CD4-positive, CD25-positive, alpha-beta regulatory T cell (primary cell): ENCODE data around the gene CDKAL1. TPM values are rescaled to one million over a fixed set of nuclear protein-coding genes. Genes with fewer than 3 reads are reported as not detected.
A peak's percentile ranks its signal among the peaks of the same experiment; 100 is the strongest.
"Not testable (repeated sequence)": the region's sequence is repeated elsewhere in the genome, so short reads cannot be mapped to it uniquely, and the experiment has no call there.

Experiments
- ATAC-seq, 2 donors: fragments of 150-1000 bp; cut with Tn5 transposase; one replicate each; pipeline ENCODE4 v1.10.0; 2021; ENCODE audit warnings: low read depth in 2 of 2, moderate number of reproducible peaks in 2 of 2, moderate library complexity in 1 of 2
- DNase-seq, 3 donors: peaks; one replicate each; pipeline versions ENCODE4 v3.0.0 to v3.0.0-alpha.2; 2012 to 2022; ENCODE audit warnings: mixed read lengths in 1 of 3
- H3K27ac ChIP-seq: one replicate; pipeline ENCODE4 v1.7.0; 2013; ENCODE audit warnings: mild to moderate bottlenecking, low read length; ENCODE audit not compliant: insufficient read depth, poor library complexity, severe bottlenecking
- H3K27me3 ChIP-seq: one replicate; pipeline ENCODE4 v1.7.0; 2013; ENCODE audit warnings: low read length; ENCODE audit not compliant: control insufficient read depth, insufficient read depth
- H3K36me3 ChIP-seq: one replicate; pipeline ENCODE4 v1.7.0; 2013; ENCODE audit warnings: mild to moderate bottlenecking, low read length, moderate library complexity; ENCODE audit not compliant: control insufficient read depth, insufficient read depth
- H3K4me1 ChIP-seq: 2 replicates; pipeline ENCODE4 v1.7.0; 2013; ENCODE audit warnings: mild to moderate bottlenecking, low read length; ENCODE audit not compliant: insufficient read depth, control insufficient read depth, poor library complexity, severe bottlenecking
- H3K4me3 ChIP-seq: one replicate; pipeline ENCODE4 v1.7.0; 2013; ENCODE audit warnings: low read depth, mild to moderate bottlenecking, low read length, moderate library complexity
- H3K9me3 ChIP-seq, 2 experiments: 1 replicate in 1 of 2; 2 replicates in 1 of 2; pipeline ENCODE4 v1.7.0; 2013; ENCODE audit warnings: low read length in 2 of 2, mild to moderate bottlenecking in 1 of 2, moderate library complexity in 1 of 2; ENCODE audit not compliant: control insufficient read depth in 2 of 2
- H3K27ac Mint-ChIP-seq, 3 donors: one replicate each; pipeline ENCODE4 v1.8.0; 2020 to 2022; ENCODE audit warnings: mild to moderate bottlenecking in 3 of 3, mixed read lengths in 3 of 3, moderate library complexity in 2 of 3
- H3K27me3 Mint-ChIP-seq: one replicate; pipeline ENCODE4 v1.8.0; 2022; ENCODE audit warnings: mild to moderate bottlenecking, mixed read lengths
- H3K36me3 Mint-ChIP-seq: one replicate; pipeline ENCODE4 v1.8.0; 2020; ENCODE audit warnings: mixed read lengths
- H3K4me1 Mint-ChIP-seq, 4 donors: one replicate each; pipeline ENCODE4 v1.8.0; 2020 to 2022; ENCODE audit warnings: mixed read lengths in 4 of 4, mild to moderate bottlenecking in 1 of 4
- H3K4me3 Mint-ChIP-seq, 4 donors: one replicate each; pipeline ENCODE4 v1.8.0; 2020 to 2022; ENCODE audit warnings: mild to moderate bottlenecking in 4 of 4, mixed read lengths in 4 of 4, moderate library complexity in 3 of 4
- H3K9me3 Mint-ChIP-seq, 7 donors: one replicate each; pipeline ENCODE4 v1.8.0; 2020 to 2022; ENCODE audit warnings: mixed read lengths in 7 of 7, mild to moderate bottlenecking in 3 of 7, moderate library complexity in 2 of 7
- polyA plus RNA-seq, 4 donors: library from polyadenylated mRNA; unstranded; fragments of 300-500 nt; fragmentation: Illumina TruSeq; gene quantifications; one replicate each; pipeline ENCODE4 v1.2.3, GENCODE V29; 2021
- total RNA-seq: library from RNA; stranded (reverse); gene quantifications from one replicate; pipeline ENCODE4 v1.2.3, GENCODE V29; 2022

CDKAL1 gene
- total and polyA plus RNA-seq, 5 donors from 2014 or later, result 26.1 to 39.4 (median 30.4) TPM

DNA sequence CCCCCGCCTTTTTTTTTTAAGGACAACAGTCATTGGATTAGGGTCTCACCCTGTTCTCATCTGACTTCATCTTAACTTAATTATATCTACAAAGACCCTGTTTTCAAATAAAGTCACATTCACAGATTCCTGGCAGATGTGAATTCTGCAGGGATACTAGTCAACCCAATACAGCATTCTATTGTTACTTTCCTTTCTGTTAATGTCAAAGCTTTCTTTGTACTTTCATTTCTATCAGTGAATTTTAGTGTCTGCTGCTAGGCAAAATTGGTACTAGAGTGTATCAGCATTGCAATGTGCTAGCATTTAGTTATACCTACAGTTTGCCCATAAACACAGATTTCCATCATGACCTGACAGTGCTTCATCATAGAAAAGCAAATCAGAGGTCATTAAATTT is 281.9 kb downstream of the CDKAL1 start:
- Histone ChIP-seq H3K27me3 (no peaks in the 10 kb centered on the region), H3K36me3 (peaks cover 8% of the 10 kb centered on the region), H3K27ac (no peak overlapping the region), H3K9me3 (no peaks in the 10 kb centered on the region), H3K4me3 (no peak overlapping the region), H3K4me1 (no peaks in the 10 kb centered on the region)
- Mint-ChIP-seq H3K36me3 (peaks cover 33% of the 10 kb centered on the region), H3K4me3 (no peak overlapping the region), H3K9me3 (peaks cover 0 to 2% (median 0%) of the 10 kb centered on the region in 7 donors), H3K4me1 (peaks cover 7 to 15% (median 12%) of the 10 kb centered on the region in 4 donors), H3K27ac (no peak overlapping the region), H3K27me3 (no peaks in the 10 kb centered on the region)
- DNase-seq, result no peak
- ATAC-seq, result no peak

DNA sequence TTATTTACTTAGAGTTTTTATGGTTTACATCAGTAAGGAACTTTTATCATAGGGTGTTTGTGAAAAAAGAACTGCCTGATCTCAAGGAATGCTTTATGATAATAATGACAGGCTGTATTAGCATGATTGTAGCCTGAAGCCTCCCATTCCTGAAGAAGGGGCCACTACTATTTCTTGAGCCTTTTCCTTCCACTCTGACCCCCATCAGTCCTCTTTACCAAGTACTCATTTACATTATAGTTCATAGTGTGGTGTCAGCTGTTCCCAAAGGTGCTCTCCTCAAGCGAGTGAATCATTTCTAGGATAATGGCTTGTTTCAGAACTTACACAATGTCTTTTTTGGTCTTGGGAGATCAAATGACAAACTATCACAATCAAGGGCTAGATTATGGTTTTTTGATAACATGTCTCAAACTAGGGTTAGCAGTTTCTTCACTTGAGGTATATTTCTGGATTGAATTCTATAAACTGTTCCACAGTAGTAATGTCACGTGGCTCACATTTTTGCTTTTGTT is 283.6 kb downstream of the CDKAL1 start:
- no peak overlapping the region for H3K4me3 ChIP-seq
- Mint-ChIP-seq H3K4me1 (peaks cover 7 to 14% (median 10%) of the 10 kb centered on the region in 4 donors), H3K4me3 (no peak overlapping the region), H3K9me3 (peaks cover 0 to 3% (median under 1%) of the 10 kb centered on the region in 7 donors), H3K36me3 (peaks cover 40% of the 10 kb centered on the region), H3K27ac (no peak overlapping the region), H3K27me3 (no peaks in the 10 kb centered on the region)
- H3K27me3 ChIP-seq, result no peaks in the 10 kb centered on the region
- peaks cover 8% of the 10 kb centered on the region for H3K36me3 ChIP-seq
- no peak for DNase-seq
- no peaks in the 10 kb centered on the region for H3K9me3 ChIP-seq
- no peak for ATAC-seq
- H3K27ac ChIP-seq, result no peak overlapping the region
- H3K4me1 ChIP-seq, result no peaks in the 10 kb centered on the region

DNA sequence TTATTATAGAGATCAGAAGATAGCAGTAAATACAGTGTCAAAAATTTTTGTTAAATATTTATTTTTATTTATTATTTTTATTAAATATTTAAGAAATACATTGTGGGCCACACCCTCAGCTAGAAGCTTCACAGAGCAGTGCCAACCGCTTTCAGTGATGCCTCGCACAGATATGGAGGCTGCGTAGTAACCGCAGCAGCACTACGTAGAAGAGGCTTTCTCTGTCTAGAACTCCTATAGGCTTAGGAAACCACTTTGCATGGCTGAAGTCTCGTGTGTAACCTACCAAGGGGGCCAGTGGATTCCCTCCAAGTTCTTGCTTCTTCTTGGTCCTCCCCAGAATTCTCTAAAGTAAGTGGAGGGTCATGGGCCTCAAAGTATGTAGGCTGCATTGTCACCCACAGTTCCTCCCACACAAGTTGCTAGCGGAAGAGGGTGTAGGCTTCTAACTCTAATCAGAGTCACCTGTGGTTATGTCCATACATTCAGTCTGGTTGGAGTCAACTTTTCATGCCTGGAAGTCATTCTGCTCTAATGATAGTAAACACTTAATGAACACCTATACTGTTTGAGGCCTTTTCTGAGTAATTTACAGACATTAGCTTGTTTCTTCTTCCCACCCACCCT is 285.6 kb downstream of the CDKAL1 start:
- Histone ChIP-seq H3K36me3 (peaks cover 13% of the 10 kb centered on the region), H3K4me1 (no peaks in the 10 kb centered on the region), H3K27me3 (no peaks in the 10 kb centered on the region), H3K4me3 (no peak overlapping the region), H3K27ac (no peak overlapping the region), H3K9me3 (no peaks in the 10 kb centered on the region)
- peaks cover 0 to 10% (median 5%) of the 10 kb centered on the region in 4 donors for H3K4me1 Mint-ChIP-seq
- peaks cover 0 to 6% (median 2%) of the 10 kb centered on the region in 7 donors for H3K9me3 Mint-ChIP-seq
- DNase-seq (no peak), ATAC-seq (no peak)
- H3K27ac Mint-ChIP-seq, result no peak overlapping the region
- no peaks in the 10 kb centered on the region for H3K27me3 Mint-ChIP-seq
- peaks cover 36% of the 10 kb centered on the region for H3K36me3 Mint-ChIP-seq
- H3K4me3 Mint-ChIP-seq, result no peak overlapping the region

DNA sequence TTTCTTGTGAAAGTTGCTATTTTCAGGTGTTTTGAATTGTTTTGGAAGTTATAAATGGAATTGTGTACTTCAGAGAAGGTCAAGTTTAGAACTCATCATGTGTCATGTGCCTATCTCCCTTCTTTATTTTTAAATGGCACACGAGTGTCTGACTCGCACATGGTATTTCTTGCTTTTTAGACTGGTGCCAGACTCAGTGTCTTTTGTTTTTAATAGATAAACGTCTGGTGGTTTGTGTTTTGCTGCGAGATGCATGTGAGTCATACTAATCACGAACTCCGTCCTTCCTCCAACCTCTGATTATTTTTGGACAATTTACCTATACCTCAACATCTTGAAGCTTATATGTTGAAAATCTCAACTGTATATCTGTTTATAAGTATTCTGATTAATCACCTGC is 292.1 kb downstream of the CDKAL1 start:
- Histone ChIP-seq H3K27ac (no peak overlapping the region), H3K4me1 (no peaks in the 10 kb centered on the region), H3K4me3 (no peak overlapping the region), H3K9me3 (no peaks in the 10 kb centered on the region), H3K27me3 (no peaks in the 10 kb centered on the region), H3K36me3 (peaks cover 4% of the 10 kb centered on the region)
- Mint-ChIP-seq H3K36me3 (peaks cover 29% of the 10 kb centered on the region), H3K27me3 (no peaks in the 10 kb centered on the region), H3K4me1 (peaks cover 6 to 25% (median 14%) of the 10 kb centered on the region in 4 donors), H3K4me3 (no peak overlapping the region), H3K27ac (no peak overlapping the region), H3K9me3 (peaks cover 0 to 8% (median 0%) of the 10 kb centered on the region in 7 donors)
- ATAC-seq (no peak), DNase-seq (peak in 1 of 3 donors; percentile 52)

DNA sequence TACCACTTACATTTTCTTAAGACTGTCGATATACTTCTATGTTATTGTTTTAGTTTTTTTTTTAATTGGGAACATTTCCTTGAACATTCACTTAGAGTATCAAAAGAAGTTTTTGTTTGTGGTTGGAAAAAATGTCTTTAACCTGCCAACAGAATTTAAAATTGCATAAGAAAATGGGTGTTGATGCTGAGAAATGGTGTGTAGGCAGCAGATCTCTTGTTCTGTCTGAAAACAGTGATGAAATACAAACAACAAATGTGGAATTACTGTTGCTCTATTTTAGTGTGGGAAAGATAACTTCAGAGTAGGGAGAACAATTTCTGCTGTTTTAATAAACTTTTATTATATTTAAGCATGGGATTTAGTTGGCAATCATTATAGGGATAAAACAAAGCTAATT is 293.5 kb downstream of the CDKAL1 start:
- ATAC-seq (no peak), DNase-seq (no peak)
- no peaks in the 10 kb centered on the region for H3K27me3 Mint-ChIP-seq
- no peaks in the 10 kb centered on the region for H3K9me3 ChIP-seq
- H3K27me3 ChIP-seq, result no peaks in the 10 kb centered on the region
- H3K4me1 Mint-ChIP-seq, result peaks cover 11 to 29% (median 16%) of the 10 kb centered on the region in 4 donors
- H3K36me3 Mint-ChIP-seq, result peaks cover 26% of the 10 kb centered on the region
- H3K4me3 Mint-ChIP-seq, result no peak overlapping the region
- no peak overlapping the region for H3K27ac ChIP-seq
- peaks cover 0 to 8% (median 0%) of the 10 kb centered on the region in 7 donors for H3K9me3 Mint-ChIP-seq
- peaks cover 4% of the 10 kb centered on the region for H3K36me3 ChIP-seq
- no peak overlapping the region for H3K27ac Mint-ChIP-seq
- no peaks in the 10 kb centered on the region for H3K4me1 ChIP-seq
- no peak overlapping the region for H3K4me3 ChIP-seq

DNA sequence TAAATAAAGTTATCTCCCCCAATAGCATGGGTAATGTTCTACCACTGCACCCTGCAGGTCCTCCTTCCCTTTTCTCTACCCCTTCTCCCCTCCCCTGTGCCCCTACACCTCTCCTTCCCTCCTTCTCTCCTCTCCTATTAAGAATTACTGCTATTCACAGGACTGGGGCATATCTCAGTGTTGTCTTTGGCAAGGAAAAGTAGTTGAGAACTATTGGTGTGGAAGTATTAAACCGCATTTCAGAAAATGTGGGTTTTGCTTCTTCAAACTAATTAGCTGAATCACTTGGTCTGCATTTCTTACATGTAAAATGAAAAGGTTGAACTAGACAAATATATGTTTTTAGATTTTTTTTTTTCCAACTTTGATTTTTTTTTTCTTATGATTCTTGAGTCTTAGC is 296.3 kb downstream of the CDKAL1 start:
- H3K4me3 ChIP-seq, result no peak overlapping the region
- Mint-ChIP-seq H3K27ac (no peak overlapping the region), H3K27me3 (no peaks in the 10 kb centered on the region), H3K36me3 (peaks cover 18% of the 10 kb centered on the region), H3K9me3 (peaks cover 0 to 3% (median 0%) of the 10 kb centered on the region in 7 donors), H3K4me1 (peaks cover 20 to 36% (median 26%) of the 10 kb centered on the region in 4 donors), H3K4me3 (no peak overlapping the region)
- no peaks in the 10 kb centered on the region for H3K27me3 ChIP-seq
- no peak overlapping the region for H3K27ac ChIP-seq
- no peaks in the 10 kb centered on the region for H3K4me1 ChIP-seq
- no peak for ATAC-seq
- H3K36me3 ChIP-seq, result no peaks in the 10 kb centered on the region
- no peak for DNase-seq
- H3K9me3 ChIP-seq, result no peaks in the 10 kb centered on the region

DNA sequence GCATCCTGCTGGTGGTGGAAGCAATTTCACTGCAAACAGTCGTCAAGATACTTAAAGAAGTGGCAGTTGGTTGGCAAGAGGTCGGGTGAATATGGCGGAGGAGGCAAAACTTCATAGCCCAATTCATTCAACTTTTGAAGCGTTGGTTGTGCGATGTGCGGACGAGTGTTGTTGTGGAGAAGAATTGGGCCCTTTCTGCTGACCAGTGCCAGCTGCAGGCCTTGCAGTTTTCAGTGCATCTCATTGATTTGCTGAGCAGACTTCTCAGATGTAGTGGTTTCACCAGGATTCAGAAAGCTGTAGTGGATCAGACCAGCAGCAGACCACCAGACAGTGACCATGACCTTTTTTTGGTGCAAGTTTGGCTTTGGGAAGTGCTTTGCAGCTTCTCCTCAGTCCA is 297.0 kb downstream of the CDKAL1 start:
- DNase-seq, H3K36me3 ChIP-seq, H3K27me3 ChIP-seq, H3K4me1 ChIP-seq, H3K27ac ChIP-seq, H3K4me3 Mint-ChIP-seq, H3K27me3 Mint-ChIP-seq, H3K9me3 Mint-ChIP-seq, H3K4me3 ChIP-seq, H3K27ac Mint-ChIP-seq, H3K9me3 ChIP-seq, ATAC-seq: not testable (repeated sequence)
- H3K36me3 Mint-ChIP-seq, result peaks cover 22% of the 10 kb centered on the region
- peaks cover 19 to 39% (median 27%) of the 10 kb centered on the region in 4 donors for H3K4me1 Mint-ChIP-seq
